Myocyte (in vitro differentiated cells): ENCODE results near the gene TBC1D5. TPM values are rescaled to one million over a fixed set of nuclear protein-coding genes. Genes with fewer than 3 reads are reported as not detected.
"Not testable (repeated sequence)": the region's sequence is repeated elsewhere in the genome, so short reads cannot be mapped to it uniquely, and the experiment has no call there.

Experiments
- DNase-seq: peaks from one replicate; pipeline ENCODE4 v3.0.0-alpha.2; 2012; ENCODE audit warnings: low read depth
- total RNA-seq: library from RNA; depleted of rRNA; stranded (reverse); fragments of >200 nt; gene quantifications from 2 replicates; pipeline ENCODE4 v1.2.3, GENCODE V29; 2014

The TBC1D5 gene
- total RNA-seq, 1 donor from 2014 or later = 73.0 TPM

DNA sequence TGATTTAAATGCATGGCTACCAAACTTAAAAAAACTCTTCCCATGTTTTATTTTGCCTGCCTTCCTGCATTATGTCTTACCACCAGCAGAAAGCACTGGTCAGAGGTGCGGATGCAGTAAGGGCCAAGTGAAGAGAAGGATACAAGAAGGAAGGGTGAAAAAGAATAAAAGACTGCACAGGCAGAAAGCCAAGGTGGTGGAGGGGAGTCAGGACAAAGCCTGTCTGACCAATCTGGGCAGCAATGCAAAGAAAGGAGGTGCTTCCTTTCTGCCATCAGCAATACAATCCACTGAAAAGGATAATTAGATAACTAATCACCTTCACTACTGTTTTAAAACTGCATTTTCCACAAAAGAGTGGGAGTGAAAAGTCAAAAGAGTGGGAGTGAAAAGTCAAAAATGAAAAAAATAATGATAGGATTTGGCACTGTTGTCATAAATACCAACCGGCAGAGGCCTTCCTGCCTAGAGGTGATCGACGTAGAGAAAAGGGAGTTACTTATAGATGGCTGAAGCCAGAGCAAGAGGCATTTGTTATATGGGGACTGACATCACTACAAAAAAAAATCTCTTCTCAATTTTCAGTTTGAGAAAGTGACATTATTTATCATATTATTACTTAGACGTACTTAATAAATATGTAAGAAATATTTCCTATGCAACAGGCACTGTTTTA is 385.3 kb downstream of the TBC1D5 start:
- no peak for DNase-seq

DNA sequence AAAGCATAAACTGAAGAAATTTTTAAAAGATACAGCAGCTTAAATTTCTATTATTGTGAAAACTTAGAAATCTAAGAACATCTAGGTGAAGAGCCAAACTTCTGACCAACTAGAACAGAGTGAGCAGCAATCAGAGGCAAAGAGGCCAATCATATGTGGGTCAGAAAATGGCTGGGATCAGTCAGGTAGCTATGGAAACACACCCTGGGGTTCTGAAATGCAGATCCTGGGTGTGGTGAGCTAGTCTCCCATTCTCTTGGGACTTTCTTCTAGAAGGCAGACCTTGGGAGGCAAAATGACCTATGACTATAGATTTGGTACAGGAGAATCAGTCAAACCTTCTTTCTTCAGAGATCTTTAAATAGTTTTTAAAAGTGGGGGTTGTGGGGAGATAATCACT is 385.8 kb downstream of the TBC1D5 start:
- no peak for DNase-seq

DNA sequence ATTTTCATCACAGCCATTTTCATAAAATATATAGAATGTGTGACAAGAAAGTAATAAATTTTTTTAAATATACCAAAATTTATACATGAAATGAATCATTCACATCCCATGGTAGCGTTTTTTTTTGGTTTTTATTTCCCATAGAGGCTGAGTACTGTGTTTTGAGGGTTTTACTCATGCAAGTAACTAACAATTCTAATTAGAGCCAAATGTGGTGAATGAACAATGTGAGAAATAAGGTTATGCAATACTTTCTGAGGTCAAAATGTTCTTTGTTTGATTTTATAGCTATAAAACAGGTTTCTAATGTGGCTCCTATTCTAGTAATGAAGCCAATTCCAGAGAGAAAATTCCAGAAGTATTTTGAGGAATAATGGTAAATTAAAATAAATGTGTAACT is 386.8 kb downstream of the TBC1D5 start:
- DNase-seq = no peak

DNA sequence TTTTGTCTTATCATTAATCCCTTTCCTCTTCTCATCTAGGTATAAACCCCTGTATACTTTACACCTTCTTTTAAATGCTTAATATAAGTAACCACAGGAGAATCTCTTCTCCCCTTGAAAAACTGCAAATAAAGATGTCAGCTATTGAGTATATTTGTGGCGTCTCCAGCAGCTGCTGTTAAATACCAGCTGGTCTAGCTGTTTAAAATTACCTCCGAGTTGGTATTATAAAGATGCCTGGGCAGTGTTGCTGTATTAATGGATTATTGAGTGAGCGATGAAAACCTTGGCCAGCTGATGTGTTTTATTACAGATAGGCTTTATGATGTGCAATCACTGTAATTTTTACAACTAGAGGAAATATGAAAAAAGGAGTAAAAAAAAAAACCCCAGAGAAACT is 388.1 kb downstream of the TBC1D5 start:
- DNase-seq = peak; percentile 35

DNA sequence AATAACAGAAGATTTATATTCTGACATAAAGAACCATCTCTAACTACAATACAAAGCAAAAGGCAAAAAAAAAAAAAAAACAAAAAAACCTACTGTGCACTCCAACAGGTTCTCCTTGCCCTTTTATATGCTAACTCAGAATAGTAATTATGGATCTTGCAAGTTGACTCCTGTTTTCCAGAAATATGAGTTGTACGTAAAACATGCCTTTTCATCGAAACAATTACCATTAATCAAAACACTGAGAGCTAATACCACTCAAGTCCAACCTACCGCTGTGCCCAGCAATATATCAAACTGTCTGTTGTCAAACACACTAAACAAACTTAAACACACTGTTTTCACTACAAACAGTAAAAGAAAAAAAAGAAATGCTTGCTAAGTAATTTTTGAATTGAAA is 389.8 kb downstream of the TBC1D5 start:
- no peak for DNase-seq

DNA sequence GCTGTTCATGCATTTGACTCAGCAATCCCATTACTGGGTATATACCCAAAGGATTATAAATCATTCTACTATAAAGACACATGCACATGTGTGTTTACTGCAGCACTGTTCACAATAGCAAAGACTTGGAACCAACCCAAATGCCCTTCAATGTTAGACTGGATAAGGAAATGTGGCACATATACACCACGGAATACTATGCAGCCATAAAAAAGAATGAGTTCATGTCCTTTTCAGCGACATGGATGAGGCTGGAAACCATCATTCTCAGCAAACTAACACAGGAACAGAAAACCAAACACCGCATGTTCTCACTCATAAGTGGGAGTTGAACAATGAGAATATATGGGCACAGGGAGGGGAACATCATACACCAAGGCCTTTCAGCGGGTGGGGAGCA is 391.2 kb downstream of the TBC1D5 start:
- not testable (repeated sequence) for DNase-seq

DNA sequence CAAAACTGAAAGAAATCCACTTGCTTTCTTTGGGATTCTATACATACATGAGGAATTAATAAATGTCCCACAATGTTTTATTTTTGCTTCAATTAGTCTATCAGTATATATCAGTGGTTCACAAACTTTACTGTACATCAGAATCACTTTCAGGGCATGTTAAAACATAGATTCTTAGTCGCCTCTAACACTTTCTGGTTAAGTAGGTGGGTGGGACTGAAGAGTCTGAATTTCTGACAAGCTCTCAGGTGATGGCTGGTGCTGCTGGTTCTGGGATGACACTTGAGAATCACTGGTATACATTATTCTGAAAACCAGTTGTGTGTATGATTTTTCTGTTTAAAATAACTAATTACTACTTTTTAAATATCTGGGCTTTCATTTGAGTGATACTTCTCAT is 393.3 kb downstream of the TBC1D5 start:
- no peak for DNase-seq

DNA sequence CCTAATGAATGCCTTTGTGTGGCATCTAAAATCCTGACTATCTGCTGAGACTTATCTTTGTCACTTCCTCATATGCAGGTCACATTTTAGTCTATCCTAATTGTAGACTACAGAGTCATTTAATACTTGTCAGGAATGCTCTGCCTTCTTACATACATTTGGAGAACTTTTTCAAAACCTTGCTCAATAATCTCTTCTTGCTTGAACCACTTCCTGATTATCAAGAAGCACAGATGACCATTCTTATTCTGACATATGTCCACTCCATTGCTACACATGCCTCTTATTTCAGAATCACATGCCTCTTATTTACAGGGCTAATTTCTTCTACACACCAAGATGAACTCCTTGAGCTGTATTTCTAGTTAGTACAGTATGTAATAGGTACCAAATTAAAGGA is 400.3 kb downstream of the TBC1D5 start:
- DNase-seq = no peak

DNA sequence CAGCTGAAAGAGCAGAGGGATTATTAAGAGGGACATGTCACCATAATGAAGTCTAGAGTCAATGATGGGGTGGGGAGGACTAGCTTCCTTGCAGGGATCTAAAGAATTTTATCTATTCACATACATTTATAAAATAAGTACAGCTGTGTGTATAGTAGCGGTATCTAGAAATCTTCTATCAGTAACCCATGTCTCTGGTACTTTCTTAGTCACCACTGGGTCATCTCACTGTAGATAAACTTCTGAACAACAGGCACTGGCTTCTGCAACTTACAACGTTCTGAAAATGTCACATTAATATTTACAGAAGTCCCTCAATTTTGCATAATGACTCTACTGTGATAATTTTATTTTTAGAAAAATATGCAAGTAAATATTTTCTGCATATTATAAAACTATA is 401.7 kb downstream of the TBC1D5 start:
- DNase-seq = no peak

DNA sequence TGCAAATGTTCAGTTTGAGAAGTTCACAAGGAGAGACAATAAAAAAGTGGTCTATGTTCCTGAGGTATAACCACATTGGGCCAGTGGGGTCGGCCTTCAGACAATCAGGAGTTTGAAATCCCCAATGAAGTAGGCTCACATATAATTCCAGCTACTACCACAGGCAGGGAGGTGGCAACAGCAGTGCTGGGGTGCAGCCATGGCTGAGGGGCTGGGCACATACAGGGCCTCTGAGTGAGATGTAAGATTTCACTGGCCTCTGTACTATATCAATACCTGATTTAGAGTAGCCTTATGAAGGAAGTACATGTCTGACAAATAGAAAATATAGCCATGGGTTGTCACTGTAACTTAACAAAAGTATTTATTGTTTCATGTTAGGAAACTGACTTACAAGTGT is 402.2 kb downstream of the TBC1D5 start:
- no peak for DNase-seq

DNA sequence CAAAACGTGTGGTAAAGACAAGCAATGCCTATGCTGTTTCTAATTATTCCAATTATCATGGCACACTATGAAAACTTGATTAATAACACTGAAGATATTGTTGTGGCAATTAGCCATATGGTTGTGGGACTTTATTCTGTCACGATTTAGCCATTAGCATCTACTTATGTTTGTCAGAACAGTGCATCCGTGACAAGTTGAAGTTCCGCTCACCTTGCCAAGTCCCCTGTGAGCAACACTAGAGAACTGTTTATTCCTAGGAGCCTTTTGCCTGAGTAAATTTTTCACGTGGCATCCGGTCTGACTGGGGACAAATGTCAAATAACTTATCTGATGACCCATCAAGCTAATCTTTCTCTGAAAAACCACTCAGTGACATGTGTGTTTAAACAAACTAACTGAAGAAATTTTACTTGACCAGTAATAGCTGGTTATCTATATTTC is 403.3 kb downstream of the TBC1D5 start:
- no peak for DNase-seq

DNA sequence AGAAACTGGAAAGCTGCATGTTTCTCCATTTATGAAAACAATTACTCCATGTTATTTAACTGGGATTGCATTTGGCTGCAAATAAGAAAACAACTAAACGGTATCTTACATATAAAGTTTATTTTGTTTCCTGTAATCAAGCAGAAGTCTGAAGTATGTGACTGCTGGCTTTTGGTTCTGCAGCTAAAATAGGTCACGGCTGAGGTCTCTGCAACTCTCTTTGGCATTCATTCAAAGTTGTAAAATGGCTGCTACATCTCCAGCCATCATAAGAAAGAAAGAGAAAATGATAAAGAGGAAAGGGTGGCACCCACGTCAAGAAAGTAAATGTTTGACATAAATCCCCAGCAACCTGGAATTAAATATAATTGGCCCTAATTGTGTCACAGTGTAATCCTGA is 406.1 kb downstream of the TBC1D5 start:
- DNase-seq = peak; percentile 8

DNA sequence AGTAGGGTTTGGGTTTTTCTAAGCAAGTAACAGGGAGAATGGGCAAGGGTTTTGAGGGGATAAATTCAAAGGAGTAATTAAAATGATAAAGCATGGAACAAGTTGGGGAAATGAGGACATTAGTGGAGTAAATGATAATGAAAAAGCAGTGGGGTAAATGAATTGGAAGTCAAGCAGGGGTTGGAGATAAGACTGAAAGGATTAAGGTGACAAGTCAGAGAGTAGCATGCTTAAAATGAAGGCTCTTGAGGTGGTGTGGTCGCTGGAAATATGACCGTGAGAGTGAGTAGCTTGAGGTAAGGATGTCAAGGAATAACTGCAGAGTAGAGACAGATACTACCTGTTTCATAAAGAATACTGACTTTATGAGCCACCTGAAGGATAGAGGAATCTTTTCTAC is 408.5 kb downstream of the TBC1D5 start:
- no peak for DNase-seq

DNA sequence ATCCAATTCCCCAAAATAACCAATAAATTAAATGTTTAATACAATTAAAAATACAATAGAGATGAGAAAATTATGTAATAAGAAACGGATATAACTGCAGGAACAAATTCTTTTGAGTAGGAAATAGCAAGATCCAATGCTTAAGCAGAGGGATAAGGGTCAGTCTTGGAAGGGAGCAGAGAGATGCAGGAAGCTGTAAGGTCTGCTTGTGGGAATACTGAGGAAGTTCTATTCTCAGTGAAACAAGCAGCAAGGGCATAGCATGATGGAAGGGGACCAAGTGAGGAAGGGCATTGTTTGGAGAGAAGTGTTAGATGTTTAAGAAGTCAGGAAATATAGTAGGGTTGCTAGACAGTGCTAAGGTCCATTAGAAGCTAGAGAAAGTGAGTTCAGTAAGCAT is 409.0 kb downstream of the TBC1D5 start:
- no peak for DNase-seq

DNA sequence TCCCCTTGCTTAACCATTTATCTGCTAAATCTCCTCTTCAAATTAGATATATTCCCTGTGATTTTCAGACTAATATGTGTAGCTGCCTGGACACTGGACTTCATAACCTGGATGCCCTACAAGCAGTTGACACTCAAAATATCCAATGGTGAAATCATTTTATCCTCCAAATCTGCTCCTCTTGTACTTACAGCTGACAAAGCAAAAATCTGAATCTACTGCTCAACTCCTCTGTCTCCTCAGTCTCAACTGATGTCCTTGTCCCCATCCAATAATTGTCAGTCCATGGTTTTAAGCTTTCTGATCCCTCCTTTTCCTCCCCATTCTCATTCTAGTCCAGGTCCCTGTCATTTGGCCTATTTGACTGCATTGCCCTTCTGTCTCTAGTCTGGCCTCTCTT is 411.8 kb downstream of the TBC1D5 start:
- no peak for DNase-seq

DNA sequence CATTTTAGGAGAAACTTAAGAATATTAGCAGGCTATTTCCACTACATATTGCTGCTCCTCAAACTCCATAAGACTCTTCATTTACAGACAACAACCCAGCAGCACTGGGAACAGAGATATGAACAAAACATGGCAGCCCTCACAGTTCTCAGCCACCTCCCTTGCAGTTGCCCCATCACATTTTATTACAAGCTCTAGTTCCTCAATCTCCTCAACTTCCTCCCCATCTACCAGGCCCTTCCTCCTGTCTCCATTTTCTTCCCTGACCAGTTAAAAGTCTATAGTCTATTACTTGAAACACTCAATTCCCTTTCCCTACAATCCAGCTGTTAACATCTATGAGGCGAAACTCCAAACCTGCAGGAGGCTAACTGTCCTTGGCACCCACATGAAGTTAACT is 412.5 kb downstream of the TBC1D5 start:
- DNase-seq = no peak

DNA sequence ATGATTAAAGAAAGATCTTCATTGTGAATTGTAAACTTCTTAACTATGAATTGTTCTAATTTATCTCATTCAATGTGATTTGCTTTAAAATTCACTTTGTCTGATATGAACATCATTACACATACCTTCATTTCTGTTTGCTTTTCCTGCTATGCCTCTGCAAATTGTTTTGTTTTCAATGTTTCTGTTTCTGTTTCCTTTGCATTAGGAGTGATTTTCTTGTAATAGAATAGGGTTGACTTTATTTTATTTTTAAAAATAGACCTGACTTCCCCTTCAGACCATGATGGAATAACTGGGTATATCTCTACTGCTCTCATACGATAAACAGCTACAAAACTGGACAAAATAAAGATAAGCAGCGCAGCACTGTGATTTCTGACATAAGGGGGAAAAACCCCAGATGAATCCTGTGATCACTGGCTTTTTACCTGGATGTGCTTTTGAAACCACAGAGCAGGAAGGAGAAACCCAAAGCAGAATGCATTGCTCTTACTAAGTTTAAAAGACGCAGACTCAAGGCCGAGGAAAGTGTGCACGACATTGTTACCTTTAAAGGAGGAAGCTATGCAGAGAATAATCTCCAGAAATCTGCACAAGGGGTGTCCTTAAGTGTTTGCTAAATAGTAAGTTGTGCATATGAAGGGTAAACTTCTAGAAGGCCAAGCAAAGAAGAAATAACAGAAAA is 420.2 kb downstream of the TBC1D5 start:
- no peak for DNase-seq

DNA sequence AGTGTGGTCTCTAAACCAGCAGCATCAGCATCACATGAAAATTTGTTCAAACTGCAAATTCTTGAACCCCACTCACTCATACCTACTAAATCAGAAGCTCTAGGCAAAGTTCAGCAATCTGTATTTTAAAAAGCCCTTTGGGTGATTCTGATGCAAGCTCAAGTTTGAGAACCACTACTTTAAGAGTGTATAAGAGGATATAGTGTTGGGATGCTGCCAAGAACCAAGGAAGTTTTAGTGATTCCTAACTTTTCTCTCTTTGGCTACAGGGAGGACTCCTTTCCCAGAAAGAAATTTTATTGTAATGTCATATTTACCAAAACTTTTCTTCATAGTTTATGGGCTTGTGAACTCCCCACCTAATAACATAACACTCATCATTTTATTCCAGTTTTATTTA is 422.2 kb downstream of the TBC1D5 start:
- peak; percentile 15 for DNase-seq

DNA sequence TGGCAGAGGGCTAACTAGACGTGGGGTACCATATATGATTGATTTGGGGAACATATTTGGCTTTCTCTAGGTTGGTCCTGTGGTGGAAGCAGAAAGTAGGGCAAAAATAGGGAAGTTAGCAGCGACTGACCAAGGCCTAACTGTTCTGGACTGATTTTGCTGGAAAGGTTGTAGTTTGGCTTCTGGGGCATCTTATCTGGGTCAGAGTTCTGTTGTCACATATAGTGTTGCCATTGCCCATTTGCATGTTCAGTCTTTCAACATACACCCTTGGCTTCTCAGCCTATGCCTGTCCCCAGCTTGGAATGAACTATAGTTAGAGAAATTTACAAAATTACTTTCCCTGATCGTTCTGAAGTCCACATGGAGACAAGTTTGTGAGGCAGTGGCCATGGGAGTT is 426.5 kb downstream of the TBC1D5 start:
- DNase-seq = no peak

DNA sequence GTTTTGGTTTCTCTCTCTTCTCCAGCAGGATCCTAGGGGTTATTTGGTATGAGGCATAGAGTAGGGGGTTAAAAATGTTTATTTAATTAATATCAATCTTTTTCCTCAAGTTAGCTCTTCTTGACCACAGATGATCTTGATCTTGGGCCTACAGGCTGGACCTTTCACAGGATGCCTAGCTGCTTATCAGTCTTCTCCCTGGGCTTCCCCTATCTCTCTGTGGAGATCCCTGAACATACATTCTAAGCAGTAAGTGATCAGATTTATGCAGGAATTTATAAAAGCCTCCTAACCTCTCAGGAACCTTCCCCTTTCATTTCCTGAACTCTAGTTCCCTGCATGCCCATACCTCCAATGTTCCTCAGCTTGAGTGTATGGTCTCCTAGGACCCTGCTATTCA is 428.3 kb downstream of the TBC1D5 start:
- no peak for DNase-seq

DNA sequence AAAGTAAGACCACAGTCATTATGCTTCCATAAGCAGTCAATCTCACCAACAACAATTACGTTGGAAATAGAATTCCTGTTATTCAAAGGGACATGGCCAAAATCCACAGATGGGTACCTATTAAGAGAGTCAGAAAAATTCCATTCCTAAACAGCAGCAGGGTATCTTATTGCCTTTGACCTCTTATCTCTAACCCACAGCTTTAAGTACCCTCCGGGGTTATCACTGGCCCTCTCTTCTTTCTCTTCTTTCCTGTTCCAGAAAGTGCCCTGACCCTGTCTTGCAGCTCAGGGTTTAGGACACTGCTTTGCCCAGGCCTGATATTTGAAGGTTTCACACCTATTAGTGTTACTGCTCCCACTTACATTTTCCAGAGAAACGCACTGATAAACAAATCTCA is 428.7 kb downstream of the TBC1D5 start:
- DNase-seq = no peak

DNA sequence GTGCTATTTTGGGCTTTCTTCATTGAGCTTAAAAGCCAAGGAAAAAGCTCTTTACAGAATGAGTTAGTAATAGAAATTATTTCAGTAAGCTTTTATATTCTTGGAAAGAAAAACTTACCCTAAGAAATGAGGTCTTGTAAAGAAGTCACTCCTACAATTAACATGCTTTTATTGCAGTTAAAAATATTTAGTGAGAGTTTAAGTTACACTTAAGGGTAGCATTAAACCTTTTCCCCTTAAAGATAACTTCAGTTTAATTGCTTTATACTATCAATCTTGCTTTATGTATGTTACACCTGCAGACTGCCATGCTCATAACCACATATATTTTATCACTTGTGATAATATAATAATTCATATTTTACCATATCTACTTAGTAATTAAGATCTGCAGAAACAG is 431.4 kb downstream of the TBC1D5 start:
- DNase-seq = no peak

DNA sequence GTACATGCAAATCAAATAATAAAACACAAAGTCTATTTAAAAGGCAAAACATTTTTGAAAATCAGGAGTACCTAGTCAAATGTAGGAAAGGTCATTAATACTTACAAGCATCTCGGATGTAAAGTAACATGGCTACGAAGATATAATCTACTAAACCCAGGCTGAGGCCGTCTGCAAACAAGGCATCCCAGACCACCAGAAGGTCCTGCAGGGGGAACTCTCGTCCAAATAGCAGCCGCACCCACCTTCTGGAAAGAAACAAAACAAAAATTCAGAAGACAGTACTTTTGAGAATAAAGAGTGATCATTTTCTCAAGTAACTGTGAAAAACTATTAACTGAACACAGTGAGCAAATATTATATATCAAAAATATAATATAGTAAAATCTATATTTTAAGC is 434.5 kb downstream of the TBC1D5 start:
- DNase-seq = no peak
